22Rv1 (cell line): Measurements from ENCODE around the gene CFD.
"Not testable (repeated sequence)": the region's sequence is repeated elsewhere in the genome, so short reads cannot be mapped to it uniquely, and the experiment has no call there.

Experiments
- H3K27ac ChIP-seq: fragments of 450-650 bp; 2 replicates; pipeline ENCODE4 v1.5.1; 2017
- ZFX ChIP-seq: fragments of 450-650 bp; IDR thresholded peaks from 2 replicates; pipeline ENCODE4 v1.6.1; 2017; ENCODE audit warnings: antibody characterized with exemption, borderline replicate concordance
- TF ChIP-seq, protein P1 (sequence below): fragments of 450-650 bp; IDR thresholded peaks from 2 replicates; pipeline ENCODE4 v1.5.1; 2017; ENCODE audit warnings: mild to moderate bottlenecking

CFD gene

DNA sequence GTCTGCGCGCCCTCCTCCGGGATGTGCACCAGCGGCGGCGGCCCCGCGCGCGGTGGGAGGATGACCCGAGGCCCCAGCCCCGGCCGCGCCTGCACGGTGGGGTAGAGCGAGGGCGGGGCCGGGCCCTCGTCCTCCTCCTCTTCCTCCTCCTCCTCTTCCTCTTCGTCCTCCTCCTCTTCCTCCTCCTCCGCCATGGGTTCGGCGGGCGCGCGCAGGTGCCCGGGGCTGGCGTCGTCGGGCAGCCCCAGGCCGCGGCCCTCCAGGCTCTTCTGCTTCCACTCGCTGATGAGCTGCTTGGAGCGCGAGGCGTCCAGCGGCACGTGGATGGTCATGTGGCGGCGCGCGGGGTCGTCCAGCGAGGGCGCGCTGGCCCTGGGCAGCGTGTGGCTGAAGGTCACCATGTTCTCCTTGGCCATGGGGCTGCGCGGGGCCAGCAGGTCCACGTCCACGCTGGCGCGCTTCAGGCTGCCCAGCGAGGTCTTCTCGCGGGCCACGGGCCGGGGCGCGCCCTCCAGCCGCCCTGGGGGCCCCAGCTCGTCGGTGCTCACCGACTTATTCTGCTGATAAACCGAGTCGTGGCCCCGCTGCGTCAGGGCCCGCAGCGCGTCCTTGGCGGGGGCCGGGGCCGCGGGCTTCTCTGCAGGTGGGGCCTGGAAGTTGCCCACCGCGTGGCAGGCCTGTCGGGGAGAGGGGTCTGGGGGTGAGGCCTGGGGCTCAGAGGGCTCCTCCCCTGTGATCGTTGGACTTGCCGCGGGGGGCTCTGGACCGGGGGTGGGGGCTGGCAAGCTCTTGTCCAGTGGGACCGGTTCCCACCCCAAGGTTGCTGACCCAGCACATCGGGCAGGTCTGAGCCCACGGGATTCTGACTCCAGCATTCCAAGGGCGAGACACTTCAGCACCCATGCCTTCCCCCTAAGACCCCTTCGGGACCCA lies 46.0 kb upstream of the CFD start:
- no peak overlapping the region for H3K27ac ChIP-seq
- no peak for TF ChIP-seq ZFX
- TF ChIP-seq, protein P1, sequence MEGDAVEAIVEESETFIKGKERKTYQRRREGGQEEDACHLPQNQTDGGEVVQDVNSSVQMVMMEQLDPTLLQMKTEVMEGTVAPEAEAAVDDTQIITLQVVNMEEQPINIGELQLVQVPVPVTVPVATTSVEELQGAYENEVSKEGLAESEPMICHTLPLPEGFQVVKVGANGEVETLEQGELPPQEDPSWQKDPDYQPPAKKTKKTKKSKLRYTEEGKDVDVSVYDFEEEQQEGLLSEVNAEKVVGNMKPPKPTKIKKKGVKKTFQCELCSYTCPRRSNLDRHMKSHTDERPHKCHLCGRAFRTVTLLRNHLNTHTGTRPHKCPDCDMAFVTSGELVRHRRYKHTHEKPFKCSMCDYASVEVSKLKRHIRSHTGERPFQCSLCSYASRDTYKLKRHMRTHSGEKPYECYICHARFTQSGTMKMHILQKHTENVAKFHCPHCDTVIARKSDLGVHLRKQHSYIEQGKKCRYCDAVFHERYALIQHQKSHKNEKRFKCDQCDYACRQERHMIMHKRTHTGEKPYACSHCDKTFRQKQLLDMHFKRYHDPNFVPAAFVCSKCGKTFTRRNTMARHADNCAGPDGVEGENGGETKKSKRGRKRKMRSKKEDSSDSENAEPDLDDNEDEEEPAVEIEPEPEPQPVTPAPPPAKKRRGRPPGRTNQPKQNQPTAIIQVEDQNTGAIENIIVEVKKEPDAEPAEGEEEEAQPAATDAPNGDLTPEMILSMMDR: no peak

- TF ChIP-seq ZFX: no peak
- TF ChIP-seq, protein P1: no peak
- H3K27ac ChIP-seq: no peak overlapping the region
These were observed 45.0 kb upstream of the CFD start for GRCh38 chr19:814152-815078.

GRCh38 chr19:815079-815774 lies 44.2 kb upstream of the CFD start:
- TF ChIP-seq, protein P1: no peak
- TF ChIP-seq ZFX: no peak
- H3K27ac ChIP-seq: no peak overlapping the region

DNA sequence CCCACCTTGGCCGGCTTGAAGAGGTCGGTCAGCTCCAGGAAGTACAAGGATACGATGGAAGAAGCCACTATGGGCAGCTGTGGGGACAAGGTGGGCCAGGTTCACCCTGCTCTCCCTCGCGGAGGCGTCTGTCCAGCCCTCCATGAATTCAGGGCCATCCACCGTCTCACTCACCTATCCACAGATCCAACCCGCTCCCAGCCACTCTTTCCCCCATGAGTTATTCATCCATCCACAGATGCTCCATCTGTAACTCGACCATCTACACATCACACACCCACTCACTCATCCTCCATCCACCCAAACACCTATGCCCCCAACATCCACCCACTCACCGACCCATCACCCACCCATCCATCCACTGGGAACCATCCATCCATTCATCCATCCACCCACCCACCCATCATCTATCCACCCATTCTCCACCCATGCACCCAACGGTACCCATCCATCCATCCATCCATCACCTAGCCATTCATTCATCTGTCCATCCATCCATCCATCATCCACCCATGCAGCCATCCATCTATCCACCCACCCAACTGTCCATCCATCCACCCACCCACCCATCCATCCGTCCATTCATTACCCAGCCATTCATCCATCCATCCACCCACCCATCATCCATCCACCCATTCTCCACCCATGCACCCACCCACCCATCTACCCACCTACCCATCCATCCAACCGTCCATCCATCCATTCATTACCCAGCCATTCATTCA lies 43.5 kb upstream of the CFD start:
- no peak for TF ChIP-seq ZFX
- TF ChIP-seq, protein P1: no peak
- no peak overlapping the region for H3K27ac ChIP-seq

DNA sequence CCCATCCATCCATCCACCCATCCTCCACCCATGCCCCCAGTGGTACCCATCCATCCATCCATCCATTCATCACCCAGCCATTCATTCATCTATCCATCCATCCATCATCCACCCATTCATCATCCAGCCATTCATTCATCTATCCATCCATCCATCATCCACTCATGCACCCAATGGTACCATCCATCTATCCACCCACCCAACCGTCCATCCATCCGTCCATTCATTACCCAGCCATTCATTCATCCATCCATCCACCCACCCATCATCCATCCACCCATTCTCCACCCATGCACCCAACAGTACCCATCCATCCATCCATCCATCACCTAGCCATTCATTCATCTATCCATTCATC lies 43.0 kb upstream of the CFD start:
- TF ChIP-seq ZFX: no peak
- TF ChIP-seq, protein P1: no peak
- H3K27ac ChIP-seq: no peak overlapping the region

- not testable (repeated sequence) for H3K27ac ChIP-seq
These were observed 39.3 kb upstream of the CFD start for GRCh38 chr19:820212-820611.
